Measurements from ENCODE around the gene LACRT.

LACRT gene

DNA sequence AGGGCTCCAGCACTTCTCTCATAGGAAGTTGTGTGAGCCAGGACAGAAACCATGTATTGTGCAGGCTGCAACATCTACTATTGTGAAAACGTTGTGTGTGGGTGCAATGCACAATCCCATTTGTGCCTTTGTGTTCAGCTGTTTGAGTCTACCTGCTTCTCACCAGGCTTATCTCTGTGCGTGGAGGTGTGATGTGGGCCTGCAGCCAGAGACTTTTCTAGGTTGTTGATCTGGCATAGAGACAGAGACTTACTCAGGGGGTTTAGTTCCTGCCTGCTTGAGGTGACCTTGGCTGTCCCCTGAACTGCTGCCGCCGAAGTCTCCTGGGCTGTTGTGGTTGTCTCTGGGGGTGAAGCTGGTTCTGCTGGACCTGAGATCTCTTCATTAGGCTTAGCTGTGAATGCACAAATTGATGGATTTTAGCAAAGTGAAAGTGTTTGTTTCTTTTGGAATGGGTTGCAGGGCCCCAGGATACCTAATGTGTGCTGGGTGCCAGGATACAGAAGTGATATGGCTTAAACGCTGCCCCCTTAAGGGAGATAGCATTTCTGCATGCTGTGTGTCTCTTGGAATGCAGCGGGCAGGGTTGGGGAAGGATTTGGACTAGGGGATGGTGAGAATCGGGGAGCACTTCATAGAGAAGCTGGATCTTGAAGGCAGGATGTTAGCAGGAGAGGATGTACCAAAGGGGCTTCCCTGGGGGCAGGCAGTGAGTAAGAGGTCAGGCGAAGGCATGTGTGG is 2.5 kb downstream of the LACRT start:
- DNase-seq, result no peak

DNA sequence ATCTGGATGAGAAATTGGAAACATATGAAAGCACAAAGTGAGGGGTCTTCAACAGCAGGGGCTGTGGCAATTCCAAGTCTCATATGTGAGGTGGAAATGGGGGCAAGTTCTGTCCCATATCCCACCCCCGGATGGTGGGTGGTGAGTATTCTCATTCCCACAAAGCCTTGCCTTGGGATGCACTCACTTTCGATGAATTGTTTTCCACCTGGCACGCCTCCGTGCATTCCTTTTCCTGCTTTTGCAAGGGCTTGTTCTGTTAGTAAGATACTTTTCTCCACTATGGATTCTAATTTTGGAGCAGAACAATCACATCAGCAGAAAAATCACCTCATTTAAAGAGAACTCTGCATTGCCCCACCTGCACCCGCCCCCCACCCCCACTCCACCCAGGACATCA is 3.1 kb downstream of the LACRT start:
- DNase-seq, result no peak

DNA sequence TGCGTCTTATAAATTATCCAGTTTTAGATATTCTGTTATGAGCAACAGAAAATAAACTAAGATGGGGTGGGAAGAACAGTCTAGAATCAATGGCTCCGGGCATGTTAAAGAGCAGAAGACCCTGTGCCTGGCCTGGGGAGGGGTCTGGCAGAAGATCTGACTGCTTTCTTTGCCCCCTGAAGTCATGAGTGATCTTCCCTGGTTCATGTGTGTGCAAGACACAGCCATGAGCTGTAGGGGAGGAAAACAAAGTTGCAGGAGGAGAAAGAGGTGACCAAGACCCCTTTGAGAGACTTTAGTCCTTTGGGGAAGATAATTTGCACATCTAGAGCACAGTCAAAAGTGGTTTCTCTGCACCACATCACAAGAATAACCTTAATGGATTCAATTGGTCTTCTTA is 4.8 kb downstream of the LACRT start:
- DNase-seq, result no peak

DNA sequence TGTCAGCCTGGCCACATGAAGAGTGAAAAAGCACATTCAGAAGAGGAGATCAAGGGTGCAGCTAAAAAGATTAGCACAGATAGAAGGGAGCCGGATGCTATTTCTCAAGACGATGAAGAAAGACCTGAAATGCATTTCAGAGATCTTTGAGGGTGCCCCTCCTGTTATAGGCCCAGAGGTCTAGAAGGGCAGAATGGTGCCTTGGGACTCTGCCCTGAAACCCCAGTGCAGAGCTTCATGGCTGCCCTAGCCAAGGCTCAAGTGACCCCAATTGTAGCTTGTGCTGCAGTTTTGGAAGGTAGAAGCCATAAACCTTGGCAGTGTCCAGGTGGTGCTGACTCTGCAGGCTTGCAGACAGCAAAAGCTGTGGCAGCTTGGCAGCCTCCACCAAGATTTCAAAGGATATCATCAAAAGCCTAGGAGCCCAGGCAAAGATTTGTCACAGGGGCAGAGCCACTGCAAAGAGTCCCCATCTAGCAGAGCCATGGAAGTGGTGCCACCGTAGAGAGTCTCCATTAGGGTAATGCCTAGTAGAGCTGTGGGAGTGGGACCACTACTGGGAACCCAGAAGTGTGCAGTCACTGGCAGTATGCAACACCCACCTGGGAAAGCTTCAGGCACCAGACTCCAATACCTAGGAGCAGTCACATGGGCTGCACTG is 6.4 kb downstream of the LACRT start:
- no peak for DNase-seq

DNA sequence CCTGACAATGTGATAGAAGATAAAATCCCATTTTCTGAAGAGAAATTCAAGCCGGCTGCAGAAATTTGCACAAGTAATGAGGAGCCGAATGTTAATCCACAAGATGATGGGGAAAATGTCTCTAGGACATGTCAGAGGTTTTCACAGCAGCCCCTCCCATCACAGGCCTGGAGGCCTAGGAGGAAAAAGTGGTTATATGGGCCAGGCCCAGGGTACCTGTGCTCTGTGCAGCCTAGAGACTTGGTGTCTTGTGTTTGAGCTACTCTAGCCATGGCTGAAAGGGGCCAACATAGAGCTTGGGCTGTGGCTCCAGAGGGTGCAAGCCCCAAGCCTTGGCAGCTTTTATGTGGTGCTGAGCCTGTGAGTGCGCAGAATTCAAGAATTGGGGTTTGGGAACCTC is 7.4 kb downstream of the LACRT start:
- DNase-seq, result no peak

DNA sequence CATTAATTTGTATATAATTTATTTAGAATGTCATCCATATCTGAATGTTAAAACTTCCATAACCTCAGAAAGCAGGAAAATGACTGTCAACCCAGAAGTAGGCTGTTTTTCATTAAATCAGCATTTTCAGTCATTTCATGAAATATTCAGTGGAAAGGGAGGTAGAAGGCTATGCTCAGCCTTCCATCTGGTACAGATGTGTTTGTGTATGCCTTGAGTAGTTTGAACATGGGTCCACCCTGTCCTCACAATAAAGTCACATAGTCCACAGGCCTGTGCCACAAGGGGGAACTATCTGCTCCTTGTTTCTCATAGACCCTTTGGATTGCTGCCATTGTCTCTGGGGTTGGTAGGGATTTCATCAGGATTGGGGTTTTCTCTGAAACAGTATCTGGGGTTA is 9.1 kb downstream of the LACRT start:
- no peak for DNase-seq

DNA sequence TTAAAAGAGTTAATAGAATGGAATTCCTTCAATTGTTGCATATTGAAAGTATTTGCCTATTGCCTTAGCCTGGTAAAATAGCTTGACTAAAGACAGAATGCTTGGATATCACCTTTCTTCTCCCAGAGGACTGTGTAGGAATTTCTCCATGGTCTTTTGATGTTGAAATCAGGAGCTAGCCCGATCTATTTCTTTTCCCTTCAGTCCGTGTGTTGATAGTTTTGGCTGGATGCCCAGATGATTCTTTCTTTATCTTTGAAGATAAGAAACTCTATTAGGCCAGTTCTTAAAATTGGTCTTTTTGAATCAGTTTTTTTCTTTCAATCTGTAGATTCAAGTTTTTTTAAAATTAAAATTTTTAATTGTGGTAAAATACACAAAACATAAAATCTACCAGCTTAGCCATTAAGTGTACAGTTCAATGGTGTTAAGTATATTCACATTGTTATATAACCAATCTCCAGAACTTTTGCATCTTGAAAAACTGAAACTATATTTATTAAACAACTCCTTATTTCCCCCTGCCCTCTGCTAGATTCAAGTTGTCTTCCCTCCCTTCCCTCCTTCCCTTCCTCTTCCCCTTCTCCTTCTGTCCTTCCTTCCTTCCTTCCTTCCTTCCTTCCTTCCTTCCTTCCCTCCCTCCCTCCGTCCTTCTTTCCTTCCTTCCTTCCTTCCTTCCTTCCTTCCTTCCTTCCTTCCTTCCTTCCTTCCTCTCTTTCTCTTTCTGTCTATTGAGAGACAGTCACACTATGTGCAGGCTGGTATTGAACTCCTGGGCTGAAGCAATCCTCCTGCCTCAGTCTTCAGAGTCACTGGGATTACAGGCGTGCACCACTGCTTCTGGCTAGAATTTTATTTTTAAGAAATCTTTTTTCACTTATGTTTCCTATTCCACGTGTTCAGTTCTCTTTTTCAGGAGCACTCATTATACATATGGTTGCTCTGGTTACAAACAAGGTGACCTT is 10.1 kb downstream of the LACRT start:
- no peak for DNase-seq

DNA sequence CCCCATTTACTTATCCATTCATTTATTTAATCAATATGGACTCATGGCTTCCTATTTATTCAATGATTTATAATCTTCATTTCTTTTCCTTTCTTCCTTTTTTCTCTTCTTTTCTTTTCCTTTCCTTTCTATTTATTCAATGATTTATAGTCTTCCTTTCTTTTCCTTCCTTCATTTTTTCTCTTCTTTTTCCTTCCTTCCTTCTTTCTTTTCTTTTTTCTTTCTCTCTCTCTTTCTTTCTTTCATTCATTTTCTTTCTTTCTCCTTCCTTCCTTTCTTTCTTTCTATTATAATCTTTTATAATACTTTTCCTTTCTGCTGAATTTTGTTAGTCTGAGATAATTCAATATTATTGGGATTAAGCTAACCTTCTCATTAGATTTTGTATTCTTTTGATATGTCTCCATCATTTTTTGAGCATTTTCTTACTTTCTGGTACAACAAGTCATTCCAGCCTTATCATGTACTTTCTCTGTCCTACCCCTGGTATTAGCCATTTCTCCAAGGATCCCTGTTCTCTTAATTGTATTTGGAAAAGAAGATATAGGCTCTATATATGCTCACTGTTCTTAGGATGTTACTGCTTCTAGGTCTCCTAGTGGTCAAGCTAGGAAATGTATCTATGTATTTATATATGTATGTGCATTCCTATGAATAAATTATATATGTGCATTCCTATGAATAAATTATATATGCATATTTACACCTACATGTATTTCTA is 12.1 kb downstream of the LACRT start:
- no peak for DNase-seq

DNA sequence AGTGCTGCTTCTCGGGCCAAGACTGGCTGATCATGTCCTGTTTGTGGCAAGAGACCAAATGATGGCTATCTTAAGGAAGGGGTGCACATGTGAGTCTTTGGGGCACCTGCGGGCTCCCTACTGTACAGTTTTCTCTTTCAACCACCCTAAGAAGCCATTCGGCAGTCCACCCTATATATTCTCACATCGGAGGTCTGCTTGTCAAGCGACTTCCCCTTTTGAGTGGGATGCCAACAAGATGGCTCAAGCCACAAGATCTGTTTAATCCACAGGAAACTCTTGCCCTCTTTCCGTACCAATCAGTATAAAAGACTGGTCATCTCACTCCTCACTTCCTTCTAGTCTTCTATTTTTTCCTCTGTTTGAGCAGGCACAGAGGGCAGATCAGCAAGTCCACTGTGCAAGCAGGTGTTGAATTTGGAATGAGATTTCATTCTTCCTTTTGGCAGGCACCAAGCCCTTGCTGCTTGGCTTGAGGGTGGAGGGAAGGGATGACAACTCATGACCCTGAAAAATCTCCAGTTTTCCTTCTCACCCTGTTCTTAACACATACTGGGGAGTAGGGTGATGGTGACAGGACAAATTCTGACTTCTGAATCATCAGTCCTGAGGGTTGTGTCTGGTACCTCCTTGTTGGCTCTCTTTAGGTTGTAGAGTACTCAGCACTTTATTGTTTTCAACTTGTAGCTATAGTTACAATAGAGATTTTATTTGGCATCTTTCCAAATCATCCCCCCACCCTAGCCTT is 17.6 kb downstream of the LACRT start:
- DNase-seq, result no peak

DNA sequence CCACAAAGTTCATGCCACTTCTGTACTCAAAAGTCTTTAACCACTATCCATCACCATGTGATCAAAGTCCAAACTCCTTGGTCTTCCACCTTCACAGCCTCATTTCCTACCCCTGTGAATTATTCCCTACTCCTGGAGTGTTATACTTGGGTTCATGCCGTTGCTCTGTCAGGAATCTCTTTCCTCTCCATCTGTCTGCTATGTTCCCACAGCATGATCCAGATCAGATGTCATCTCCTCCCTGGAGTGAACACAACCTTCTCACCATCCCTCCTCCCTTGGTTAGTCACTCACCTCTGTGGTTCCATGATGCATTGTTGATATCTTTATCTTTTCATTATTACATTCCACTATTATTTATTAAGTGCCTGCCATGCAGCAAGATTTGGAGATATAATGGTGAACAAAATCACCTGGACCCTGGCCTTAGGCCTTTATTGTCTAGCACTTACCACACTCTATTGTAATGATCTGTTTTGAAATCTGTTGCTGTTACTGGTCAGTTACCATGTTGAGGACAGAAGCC is 22.4 kb downstream of the LACRT start:
- DNase-seq, result no peak

DNA sequence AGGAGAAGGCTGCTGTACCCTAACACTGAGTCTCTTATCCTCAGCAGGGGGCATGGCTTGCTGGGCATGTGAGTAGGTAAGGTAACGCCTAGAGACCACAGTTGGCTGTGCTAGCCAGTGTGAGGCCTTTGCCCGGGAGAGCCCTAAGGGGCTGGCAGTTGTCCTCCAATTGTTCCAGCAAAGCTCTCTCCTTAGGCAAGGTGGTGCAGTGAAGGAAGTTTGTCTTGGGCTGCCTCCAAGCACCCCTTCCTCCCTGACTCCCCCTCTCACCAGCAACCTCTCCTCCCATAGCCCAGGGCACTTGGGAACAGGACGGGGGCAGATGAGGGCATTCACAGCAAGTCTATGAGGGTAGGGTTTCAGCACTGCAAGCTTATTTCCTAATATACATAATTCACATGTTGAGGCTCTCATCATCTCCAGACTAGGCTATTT is 23.0 kb downstream of the LACRT start:
- DNase-seq, result no peak

DNA sequence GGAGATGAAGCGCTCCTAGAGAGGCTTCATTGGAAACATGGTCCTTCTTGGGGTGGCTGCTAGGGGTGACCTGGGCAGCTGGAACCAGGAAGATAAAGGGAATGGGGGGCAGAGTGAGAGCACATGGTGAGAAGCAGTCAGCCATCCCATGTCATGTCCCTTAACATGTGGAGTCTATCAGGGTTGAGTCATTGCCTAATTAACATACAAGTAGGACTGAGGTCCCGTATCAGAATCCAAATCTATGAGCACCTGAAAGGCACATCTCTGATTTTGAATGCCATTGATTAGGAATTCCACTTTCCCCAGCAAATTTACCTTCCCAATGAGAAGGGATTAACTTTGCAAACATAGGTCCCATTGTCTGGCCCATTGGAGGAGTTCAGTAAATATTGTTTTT is 25.9 kb downstream of the LACRT start:
- no peak for DNase-seq

DNA sequence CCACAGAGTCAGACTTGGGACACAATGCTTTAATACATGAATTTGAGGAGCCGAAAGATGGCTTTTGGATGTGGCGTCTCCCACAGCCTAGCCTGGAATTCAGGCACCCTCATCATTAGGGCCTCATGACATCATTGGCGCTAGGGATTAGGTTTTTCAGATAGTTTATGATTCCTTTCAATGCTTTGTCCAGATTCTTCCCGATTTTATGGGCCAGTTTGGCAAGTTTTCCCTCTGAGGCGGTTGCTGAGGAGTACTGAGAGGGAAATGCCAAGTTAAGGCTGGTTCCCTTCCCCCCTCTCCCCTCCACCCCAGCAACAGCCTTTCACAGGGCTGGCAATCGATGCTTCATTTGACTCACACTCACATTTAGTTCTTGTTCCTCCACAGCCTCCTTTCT is 26.5 kb downstream of the LACRT start:
- no peak for DNase-seq

DNA sequence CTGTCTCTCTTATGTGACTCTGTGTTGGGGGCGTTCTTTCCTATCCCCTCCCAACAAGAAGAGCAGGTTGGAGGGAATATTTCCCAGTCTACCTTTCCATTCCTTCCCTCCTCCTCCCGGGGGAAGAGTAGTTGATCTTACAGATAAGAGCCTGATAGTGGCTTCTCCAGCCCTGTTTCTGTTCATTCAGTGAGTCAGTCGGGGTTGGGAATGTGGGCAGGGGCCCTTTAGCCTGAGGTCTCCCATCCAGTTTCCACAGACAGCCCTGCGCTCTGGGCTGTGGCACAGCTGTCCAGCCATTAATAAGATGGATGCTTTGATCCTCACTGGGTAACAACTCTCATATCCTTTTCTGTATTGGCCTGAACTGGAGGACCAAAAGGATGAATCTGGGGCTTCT is 28.1 kb downstream of the LACRT start:
- no peak for DNase-seq

DNA sequence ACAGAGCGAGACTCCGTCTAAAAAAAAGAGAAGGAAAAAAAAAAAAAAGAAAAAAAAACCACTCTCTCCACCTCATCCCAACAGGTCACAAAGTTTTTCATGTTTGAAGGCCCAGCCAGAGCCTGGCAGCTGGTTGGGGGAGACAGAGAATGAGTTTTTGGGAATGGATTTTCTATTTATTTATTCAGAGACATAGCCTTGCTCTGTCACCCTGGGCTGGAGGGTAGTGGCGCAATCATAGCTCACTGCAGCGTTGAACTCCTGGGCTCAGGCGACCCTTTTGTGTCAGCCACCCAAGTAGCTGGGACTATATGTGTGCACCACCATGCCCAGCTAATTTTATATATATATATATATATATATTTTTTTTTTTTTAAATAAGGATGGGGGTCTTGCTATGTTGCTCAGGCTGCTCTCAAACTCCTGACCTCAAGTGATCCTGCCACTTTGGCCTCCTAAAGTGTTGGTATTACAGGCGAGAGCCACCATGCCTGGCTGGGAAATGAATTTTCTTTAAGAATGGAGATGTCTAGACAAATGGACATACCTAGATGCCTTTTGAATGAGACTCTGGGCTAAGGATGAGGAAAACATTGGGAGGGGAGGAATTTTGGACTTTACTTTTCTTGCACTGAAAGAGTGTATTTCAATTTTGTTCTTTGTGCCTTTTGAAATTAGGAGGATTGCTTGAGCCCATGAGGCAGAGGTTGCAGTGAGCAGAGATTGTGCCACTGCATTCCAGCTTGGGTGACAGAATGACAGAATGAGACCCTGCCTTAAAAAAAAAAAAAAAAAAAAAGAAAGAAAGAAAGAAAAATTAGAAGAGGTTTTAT is 29.3 kb downstream of the LACRT start:
- no peak for DNase-seq

DNA sequence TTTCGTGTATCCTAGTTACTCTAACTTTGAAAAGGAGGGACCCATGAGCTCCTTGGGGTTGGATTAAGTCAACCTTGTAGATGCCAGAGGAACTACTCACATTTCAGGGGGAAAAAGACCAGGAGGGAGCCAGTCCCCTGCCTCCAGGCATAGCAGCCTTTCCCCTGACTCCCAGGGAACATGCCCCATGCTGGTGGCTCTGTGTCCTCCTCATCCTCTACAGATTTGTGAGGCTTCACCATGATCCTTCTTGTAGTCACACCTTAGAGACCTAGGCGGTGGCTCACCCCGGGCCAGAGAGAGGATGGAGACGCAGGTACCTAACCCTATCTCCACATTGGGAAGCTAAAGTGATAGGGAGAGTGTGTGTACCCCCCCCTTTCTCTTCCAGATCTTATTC is 30.3 kb downstream of the LACRT start:
- DNase-seq, result no peak

DNA sequence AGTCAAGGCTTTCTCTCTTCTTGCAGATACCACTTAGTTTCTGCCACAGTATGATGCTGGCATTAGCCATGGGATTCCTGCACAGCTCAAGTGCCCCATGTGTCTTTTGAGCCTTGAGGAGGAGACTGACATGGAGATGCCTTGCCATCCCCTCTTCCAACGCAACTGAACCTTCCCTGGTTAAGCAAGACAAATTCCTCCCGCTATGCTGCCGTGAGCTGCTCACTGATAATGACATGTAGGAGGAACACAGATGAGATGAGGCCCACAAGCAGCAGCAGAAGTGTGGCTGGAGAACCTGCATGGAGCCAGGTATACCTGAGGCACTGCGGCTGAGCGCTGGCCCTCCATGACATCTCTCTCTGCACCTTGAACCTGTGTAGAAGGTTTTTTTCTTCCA is 30.8 kb downstream of the LACRT start:
- DNase-seq, result no peak

DNA sequence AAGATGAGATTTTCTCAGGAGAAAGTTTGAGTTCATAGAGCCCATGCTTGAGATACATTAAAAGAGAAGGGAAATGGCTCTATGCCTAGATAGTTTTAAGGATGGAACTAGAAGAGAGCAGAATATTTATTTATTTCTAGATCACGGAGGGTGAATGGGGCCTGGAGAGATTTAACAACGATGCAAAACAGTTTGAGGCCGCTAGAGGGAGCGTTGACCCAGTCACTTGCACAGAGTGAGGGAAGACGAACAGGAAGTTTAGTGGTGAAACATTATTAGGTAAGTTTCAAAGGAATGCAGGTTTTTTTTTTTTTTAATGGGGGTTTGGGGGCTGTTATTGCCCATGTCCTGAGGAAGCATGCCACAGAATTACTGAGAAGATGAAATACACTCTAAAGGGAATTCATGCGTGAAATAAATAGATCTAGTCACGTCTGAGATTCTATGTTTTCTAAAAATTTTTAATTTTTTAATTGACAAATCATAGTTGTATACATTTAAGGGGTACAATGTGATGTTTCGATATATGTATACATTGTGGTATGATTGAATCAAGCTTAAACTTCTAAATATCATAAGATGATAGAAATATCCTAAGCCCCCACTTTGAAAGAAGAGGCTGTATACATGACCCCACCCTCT is 31.4 kb downstream of the LACRT start:
- peak; percentile 71 for DNase-seq

DNA sequence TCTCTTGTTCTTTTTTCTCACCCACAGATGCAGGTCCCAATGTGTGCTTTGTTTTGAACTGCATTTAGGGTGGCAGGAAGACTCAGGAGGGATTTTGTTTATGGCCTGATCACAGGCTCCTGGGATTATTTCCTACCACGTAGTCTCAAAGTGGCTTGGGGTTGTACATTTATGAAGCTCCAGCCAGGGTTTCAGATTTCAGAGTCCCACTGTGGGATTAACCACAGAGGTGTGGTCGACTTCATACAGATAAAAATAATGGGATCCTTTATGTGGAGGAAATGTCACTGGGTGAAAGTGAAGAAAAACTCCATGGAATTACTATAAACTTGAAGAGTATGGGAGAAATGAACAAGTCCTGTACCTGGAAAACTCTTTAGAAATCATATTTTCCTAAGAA is 32.0 kb downstream of the LACRT start:
- no peak for DNase-seq

DNA sequence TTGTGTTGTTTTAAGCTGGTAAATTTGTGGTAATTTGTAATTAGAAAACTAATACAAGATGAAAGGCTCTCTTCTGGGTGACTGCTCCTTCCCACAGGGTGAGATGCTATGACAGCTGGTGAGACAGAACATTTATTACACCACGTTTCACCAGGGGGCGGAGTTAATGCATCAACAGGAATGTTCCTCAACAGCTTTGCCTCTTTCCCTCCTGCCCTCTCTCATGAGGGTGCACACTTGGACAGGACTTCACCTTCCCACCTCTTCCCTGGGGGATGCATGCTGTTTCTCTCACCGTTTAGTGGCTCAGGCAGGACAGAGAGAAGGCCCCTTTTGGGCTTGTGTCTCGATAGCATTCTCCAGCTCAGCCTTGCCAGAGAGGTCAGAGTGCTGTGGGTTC is 32.9 kb downstream of the LACRT start:
- DNase-seq, result no peak

DNA sequence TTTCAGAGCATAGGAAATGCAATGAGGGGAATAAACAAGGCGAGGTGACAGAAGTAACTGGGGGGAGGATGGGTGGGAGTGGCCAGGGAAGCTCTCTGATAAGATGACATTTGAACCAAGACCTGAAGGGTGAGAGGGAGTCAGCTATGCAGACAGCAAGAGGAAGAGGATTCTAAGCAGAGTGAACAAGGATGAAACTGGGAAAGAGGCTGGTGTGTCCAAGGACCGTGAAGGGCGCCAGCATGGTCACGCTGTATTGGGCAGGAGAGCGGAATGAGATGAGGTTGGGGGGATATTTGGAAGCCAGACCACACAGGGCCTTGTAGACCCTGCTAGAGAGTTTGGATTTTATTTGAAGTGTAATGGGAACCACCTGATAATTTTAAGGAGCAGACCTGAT is 35.7 kb downstream of the LACRT start:
- no peak for DNase-seq
